ENCODE data around the gene ADGRE1.
"Not testable (repeated sequence)": the region's sequence is repeated elsewhere in the genome, so short reads cannot be mapped to it uniquely, and the experiment has no call there.

ADGRE1 gene

DNA sequence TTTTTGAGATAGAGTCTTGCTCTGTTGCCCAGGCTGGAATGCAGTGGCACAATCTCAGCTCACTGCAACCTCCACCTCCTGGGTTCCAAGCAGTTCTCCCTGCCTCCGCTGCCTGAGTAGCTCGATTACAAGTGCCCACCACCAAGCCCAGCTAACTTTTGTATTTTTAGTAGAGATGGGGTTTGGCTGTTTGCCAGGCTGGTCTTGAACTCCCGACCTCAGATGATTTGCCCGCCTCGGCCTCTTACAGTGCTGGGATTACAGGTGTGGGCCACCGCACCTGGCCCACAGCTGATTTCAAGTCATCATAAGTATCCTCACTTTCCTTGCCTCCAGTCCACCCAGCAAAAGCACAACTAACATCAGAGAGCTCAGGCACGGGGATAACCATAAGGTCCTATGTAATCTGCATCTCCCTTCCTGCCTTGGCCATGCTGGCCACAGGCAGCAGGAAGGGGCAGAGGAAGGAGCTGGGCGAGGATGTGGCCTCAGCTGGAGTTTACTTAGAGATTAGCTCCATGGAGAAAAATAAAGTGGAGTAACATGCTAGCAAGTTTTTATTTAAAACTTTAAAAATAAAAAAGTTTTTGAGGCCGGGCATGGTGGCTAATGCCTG, 22.9 kb upstream of the ADGRE1 start:
- no peak overlapping the region for H3K4me3 ChIP-seq (ENCODE audit: low read length)
- TF ChIP-seq, protein P1, sequence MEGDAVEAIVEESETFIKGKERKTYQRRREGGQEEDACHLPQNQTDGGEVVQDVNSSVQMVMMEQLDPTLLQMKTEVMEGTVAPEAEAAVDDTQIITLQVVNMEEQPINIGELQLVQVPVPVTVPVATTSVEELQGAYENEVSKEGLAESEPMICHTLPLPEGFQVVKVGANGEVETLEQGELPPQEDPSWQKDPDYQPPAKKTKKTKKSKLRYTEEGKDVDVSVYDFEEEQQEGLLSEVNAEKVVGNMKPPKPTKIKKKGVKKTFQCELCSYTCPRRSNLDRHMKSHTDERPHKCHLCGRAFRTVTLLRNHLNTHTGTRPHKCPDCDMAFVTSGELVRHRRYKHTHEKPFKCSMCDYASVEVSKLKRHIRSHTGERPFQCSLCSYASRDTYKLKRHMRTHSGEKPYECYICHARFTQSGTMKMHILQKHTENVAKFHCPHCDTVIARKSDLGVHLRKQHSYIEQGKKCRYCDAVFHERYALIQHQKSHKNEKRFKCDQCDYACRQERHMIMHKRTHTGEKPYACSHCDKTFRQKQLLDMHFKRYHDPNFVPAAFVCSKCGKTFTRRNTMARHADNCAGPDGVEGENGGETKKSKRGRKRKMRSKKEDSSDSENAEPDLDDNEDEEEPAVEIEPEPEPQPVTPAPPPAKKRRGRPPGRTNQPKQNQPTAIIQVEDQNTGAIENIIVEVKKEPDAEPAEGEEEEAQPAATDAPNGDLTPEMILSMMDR (IDR thresholded peaks at IDR 0.05; ENCODE audit: insufficient read depth, low read depth, low read length, missing control alignments), result no peak
- DNase-seq (ENCODE audit: low read depth), result no peak

DNA sequence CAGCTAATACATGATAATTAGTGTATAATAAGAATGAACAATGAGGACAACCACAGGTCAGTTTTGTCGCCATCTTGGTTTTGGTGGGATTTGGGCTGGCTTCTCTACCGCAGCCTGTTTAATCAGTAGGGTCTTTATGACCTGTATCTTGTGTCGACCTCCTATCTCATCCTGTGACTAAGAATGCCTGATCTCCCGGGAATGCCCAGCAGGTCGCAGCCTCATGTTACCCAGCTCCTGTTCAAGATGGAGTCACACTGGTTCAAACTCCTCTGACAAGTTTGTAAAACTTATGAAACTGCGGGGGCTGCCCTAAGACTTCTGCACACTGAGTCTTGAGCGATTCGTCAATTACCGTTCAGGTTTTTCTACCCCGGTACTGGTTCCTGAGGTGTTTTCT, 21.5 kb upstream of the ADGRE1 start:
- DNase-seq (ENCODE audit: low read depth), result no peak
- no peak overlapping the region for H3K4me3 ChIP-seq (ENCODE audit: low read length)

DNA sequence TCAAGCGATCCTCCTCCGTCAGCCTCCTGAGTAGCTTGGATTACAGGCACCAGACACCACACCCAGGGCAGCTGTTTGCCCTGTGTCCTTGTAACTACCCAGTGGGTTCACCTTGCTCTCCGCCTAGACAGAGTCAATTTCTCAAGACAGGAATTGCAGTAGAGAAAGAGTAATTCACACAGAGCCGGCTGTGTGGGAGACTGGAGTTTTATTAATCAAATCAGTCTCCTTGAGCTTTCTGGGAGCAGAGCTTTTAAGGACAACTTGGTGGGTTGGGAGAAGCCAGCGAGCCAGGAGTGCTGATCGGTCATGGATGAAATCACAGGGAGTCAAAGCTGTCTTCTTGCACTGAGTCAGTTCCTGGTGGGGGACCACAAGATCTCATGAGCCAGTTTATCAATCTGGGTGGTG, 20.6 kb upstream of the ADGRE1 start:
- H3K4me3 ChIP-seq (ENCODE audit: low read length), result no peak overlapping the region
- TF ChIP-seq, protein P1 (IDR thresholded peaks at IDR 0.05; ENCODE audit: insufficient read depth, low read depth, low read length, missing control alignments), result no peak
- no peak for DNase-seq (ENCODE audit: low read depth)

More for the DNA sequence above, 21.5 kb upstream of the ADGRE1 start:
- TF ChIP-seq, protein P1 (IDR thresholded peaks at IDR 0.05; ENCODE audit: insufficient read depth, low read depth, low read length, missing control alignments), result no peak

DNA sequence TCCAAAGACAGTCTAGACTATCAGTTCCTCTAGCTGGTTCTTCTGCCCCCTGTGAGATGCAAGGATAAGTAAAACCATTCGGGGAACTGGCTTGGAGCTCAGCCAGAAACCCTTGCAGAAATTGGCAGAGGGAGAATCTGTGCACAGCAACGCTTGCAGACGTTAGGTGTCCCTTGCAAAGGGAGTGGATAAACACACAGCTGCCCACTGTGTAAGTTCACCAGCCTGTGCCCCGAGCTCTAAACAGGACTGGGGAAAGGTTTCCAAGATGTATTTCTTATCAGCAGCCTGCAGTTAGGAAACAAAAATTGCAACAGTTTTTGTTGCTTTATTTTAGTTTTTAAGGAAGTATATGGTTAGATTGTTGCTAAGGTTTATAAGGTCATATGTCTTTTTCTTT, 19.0 kb upstream of the ADGRE1 start:
- H3K4me3 ChIP-seq (ENCODE audit: low read length), result no peak overlapping the region
- TF ChIP-seq, protein P1 (IDR thresholded peaks at IDR 0.05; ENCODE audit: insufficient read depth, low read depth, low read length, missing control alignments), result no peak
- no peak for DNase-seq (ENCODE audit: low read depth)

DNA sequence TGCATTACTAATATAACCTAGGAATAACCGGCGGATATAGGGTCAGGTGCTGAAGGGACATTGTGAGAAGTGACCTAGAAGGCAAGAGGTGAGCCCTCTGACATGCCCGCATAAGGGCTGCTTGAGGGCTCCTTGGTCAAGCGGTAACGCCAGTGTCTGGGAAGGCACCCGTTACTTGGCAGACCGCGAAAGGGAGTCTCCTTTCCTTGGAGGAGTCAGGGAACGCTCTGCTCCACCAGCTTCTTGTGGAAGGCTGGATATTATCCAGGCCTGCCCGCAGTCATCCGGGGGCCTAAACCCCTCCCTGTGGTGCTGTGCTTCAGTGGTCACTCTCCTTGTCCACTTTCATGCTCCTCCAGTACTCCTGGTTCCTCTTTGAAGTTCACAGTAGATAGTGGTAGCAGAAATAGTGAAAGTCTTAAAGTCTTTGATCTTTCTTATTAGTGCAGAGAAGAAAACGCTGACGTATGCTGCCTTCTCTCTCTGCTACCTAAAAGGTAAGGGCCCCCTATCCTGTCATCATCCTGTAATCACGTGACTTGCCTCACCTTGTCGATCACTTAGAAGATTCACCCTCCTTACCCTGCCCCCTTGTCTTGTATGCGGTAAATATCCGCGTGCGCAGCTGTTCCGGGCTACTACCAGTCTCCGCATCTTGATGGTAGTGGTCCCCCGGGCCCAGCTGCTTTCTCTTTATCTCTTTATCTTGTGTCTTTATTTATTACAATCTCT, 18.1 kb upstream of the ADGRE1 start:
- not testable (repeated sequence) for H3K4me3 ChIP-seq (ENCODE audit: low read length); DNase-seq (ENCODE audit: low read depth)

DNA sequence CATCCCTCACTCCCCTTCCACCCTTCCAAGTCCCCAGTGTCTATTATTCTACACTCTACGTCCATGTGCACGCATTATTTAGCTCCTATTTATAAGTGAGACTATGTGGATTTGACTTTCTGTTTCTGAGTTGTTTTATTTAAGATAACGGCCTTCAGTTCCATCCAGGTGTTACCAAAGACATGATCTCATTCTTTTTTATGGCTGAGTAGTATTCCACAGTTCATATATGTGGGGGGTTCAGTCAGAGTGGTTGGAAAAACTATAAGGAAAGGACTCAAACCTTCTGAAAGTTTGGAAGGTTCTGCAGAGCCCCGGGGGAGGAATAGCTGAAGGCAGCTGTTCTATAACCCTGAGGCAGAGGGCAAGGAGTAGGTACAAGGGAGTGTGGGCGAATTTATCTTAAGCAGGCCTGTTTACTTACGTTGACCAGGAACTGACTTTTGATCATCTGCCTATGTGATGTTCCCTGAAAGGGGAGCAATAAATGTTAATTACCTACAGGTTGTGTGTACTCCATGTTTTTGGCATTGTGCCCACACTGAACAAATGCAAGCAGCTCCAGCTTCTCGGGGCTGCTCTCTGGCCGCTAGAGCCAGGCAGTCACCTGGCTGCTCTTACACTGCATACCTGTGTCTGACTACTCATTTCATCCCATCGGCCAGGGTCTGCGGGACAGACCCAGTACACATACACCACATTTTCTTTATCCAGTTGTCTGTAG, 13.5 kb upstream of the ADGRE1 start:
- DNase-seq (ENCODE audit: low read depth), result no peak
- H3K4me3 ChIP-seq (ENCODE audit: low read length), result no peak overlapping the region
- TF ChIP-seq, protein P1 (IDR thresholded peaks at IDR 0.05; ENCODE audit: insufficient read depth, low read depth, low read length, missing control alignments), result no peak

DNA sequence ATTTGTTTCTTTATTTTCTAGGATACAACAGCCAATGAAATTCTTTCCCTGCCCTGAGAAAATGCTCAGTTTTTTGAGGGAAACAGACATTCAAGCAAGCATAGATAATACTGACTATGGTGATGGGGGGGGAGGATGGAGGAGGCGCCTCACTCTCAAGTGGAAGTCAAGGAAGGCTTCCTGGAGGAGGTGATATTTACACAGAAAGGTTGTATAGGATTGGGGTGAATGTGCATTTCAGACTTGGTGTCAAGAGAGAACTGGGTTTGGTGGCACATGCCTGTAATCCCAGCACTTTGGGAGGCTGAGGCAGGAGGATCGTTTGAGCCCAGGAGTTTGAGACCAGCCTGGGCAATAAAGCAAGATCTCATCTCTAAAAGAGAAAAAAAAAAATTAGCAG, 12.2 kb upstream of the ADGRE1 start:
- H3K4me3 ChIP-seq (ENCODE audit: low read length), result no peak overlapping the region
- DNase-seq (ENCODE audit: low read depth), result no peak
- TF ChIP-seq, protein P1 (IDR thresholded peaks at IDR 0.05; ENCODE audit: insufficient read depth, low read depth, low read length, missing control alignments), result no peak

Data from epithelial cell of esophagus (primary cell).